IMR-90 (cell line): ENCODE results near the gene TMA7. TPM values are rescaled to one million over a fixed set of nuclear protein-coding genes. Genes with fewer than 3 reads are reported as not detected.

Source experiments
- ATAC-seq: fragments of 200-7000 bp; cut with Tn5 transposase; 2 replicates; pipeline ENCODE4 v1.9.1; 2020; ENCODE audit warnings: low read depth, mild to moderate bottlenecking, moderate library complexity
- BruUV-seq: library from RNA; stranded (reverse); fragments of 400-500 nt; replicated peaks from 2 replicates; lab custom pipeline; 2021; lab: Mats Ljungman, UMichigan
- CTCF ChIA-PET: fragments of 300-600 bp; formaldehyde crosslinking; extraction: SDS; loops from one replicate; lab custom pipeline; 2021; ENCODE audit warnings: antibody characterized with exemption; lab: Yijun Ruan, JAX
- POLR2A ChIA-PET: fragments of 300-600 bp; sonication (Branson Sonifier 250); formaldehyde crosslinking; loops from one replicate; lab custom pipeline; 2022; ENCODE audit warnings: antibody characterized with exemption; ENCODE audit not compliant: unreplicated experiment; lab: Charles Lee
- DNase-seq: peaks from one replicate; pipeline ENCODE4 v3.0.0; 2013
- H2AFZ ChIP-seq: replicated peaks from 2 replicates; pipeline ENCODE3; 2013; ENCODE audit warnings: low read length, mild to moderate bottlenecking; ENCODE audit not compliant: poor library complexity
- H2AK5ac ChIP-seq: 2 replicates; pipeline ENCODE4 v1.6.1; 2013; ENCODE audit warnings: low read depth, low read length, inconsistent platforms
- H2AK9ac ChIP-seq: replicated peaks from 2 replicates; pipeline ENCODE3; 2013; ENCODE audit warnings: mild to moderate bottlenecking, low read depth, low read length, moderate library complexity; ENCODE audit not compliant: poor library complexity
- H2BK120ac ChIP-seq: 2 replicates; pipeline ENCODE4 v1.6.1; 2013; ENCODE audit warnings: low read depth, low read length, inconsistent platforms
- H2BK15ac ChIP-seq: 3 replicates; pipeline ENCODE4 v1.6.1; 2013; ENCODE audit warnings: low read depth, low read length, inconsistent platforms
- H2BK20ac ChIP-seq: 2 replicates; pipeline ENCODE4 v1.6.1; 2013; ENCODE audit warnings: low read depth, mild to moderate bottlenecking, inconsistent platforms, low read length, moderate library complexity
- H2BK5ac ChIP-seq: 2 replicates; pipeline ENCODE4 v1.6.1; 2013; ENCODE audit warnings: mild to moderate bottlenecking, low read depth, low read length, inconsistent platforms; ENCODE audit not compliant: poor library complexity, severe bottlenecking
- H3K14ac ChIP-seq: replicated peaks from 2 replicates; pipeline ENCODE4 v1.6.1; 2013; ENCODE audit warnings: low read depth, low read length, inconsistent platforms
- H3K18ac ChIP-seq: 2 replicates; pipeline ENCODE4 v1.6.1; 2013; ENCODE audit warnings: low read depth, low read length, control low read depth
- H3K23ac ChIP-seq: 2 replicates; pipeline ENCODE4 v1.6.1; 2013; ENCODE audit warnings: low read depth, low read length, inconsistent platforms
- H3K27ac ChIP-seq: 2 replicates; pipeline ENCODE4 v1.5.1; 2013; ENCODE audit warnings: mild to moderate bottlenecking, control low read depth, low read length; ENCODE audit not compliant: insufficient read depth
- H3K27me3 ChIP-seq: 2 replicates; pipeline ENCODE4 v1.6.1; 2013; ENCODE audit warnings: low read length; ENCODE audit not compliant: control insufficient read depth, insufficient read depth
- H3K36me3 ChIP-seq: 2 replicates; pipeline ENCODE4 v1.6.1; 2013; ENCODE audit warnings: low read length, mixed read lengths; ENCODE audit not compliant: control insufficient read depth, insufficient read depth
- H3K4ac ChIP-seq: 2 replicates; pipeline ENCODE4 v1.6.1; 2013; ENCODE audit warnings: low read depth, low read length, inconsistent platforms
- H3K4me1 ChIP-seq: 2 replicates; pipeline ENCODE4 v1.6.1; 2013; ENCODE audit warnings: low read length, mixed read lengths; ENCODE audit not compliant: control insufficient read depth, insufficient read depth
- H3K4me2 ChIP-seq: 2 replicates; pipeline ENCODE4 v1.6.1; 2013; ENCODE audit warnings: low read depth, mild to moderate bottlenecking, control low read depth, low read length, moderate library complexity
- H3K4me3 ChIP-seq: 2 replicates; pipeline ENCODE4 v1.5.1; 2013; ENCODE audit warnings: low read depth, mild to moderate bottlenecking, control low read depth, low read length, moderate library complexity; ENCODE audit not compliant: insufficient read depth
- H3K56ac ChIP-seq: 2 replicates; pipeline ENCODE4 v1.6.1; 2013; ENCODE audit warnings: low read length, inconsistent platforms; ENCODE audit not compliant: insufficient read depth; ENCODE audit errors: extremely low read depth
- H3K79me1 ChIP-seq, 2 experiments: 2 replicates each; pipeline ENCODE4 v1.6.1; 2013; ENCODE audit warnings: low read length in 2 of 2, inconsistent platforms in 1 of 2, low read depth in 1 of 2
- H3K9ac ChIP-seq: 2 replicates; pipeline ENCODE4 v1.6.1; 2013; ENCODE audit warnings: low read depth, low read length, control low read depth
- H3K9me1 ChIP-seq: 2 replicates; pipeline ENCODE4 v1.6.1; 2013; ENCODE audit warnings: low read length, inconsistent platforms; ENCODE audit not compliant: insufficient read depth
- H3K9me3 ChIP-seq: 2 replicates; pipeline ENCODE4 v1.6.1; 2013; ENCODE audit warnings: low read length; ENCODE audit not compliant: control insufficient read depth, insufficient read depth
- H4K20me1 ChIP-seq: 2 replicates; pipeline ENCODE4 v1.6.1; 2013; ENCODE audit warnings: low read length, inconsistent platforms; ENCODE audit not compliant: insufficient read depth
- H4K5ac ChIP-seq: 2 replicates; pipeline ENCODE4 v1.6.1; 2013; ENCODE audit warnings: mild to moderate bottlenecking, low read depth, low read length, control low read depth
- H4K8ac ChIP-seq, 2 experiments: 2 replicates each; pipeline ENCODE4 v1.6.1; 2013; ENCODE audit warnings: low read depth in 2 of 2, low read length in 2 of 2, control low read depth in 1 of 2, inconsistent platforms in 1 of 2
- H4K91ac ChIP-seq: 2 replicates; pipeline ENCODE4 v1.6.1; 2013; ENCODE audit warnings: low read depth, low read length, inconsistent platforms; ENCODE audit not compliant: insufficient read depth
- BHLHE40 ChIP-seq: fragments of 150-350 bp; IDR thresholded peaks from 2 replicates; pipeline ENCODE4 v1.6.1; 2016; ENCODE audit warnings: mild to moderate bottlenecking, low read depth, low read length
- CEBPB ChIP-seq: IDR thresholded peaks from 2 replicates; pipeline ENCODE4 v1.6.1; 2012; ENCODE audit warnings: low read depth, low read length, improper control_type of control experiment
- CHD1 ChIP-seq: IDR thresholded peaks from 2 replicates; pipeline ENCODE4 v1.6.1; 2012; ENCODE audit warnings: low read depth, low read length, improper control_type of control experiment
- FOS ChIP-seq: fragments of 150-350 bp; IDR thresholded peaks from 2 replicates; pipeline ENCODE4 v1.6.1; 2016; ENCODE audit warnings: low read depth, low read length
- MAFK ChIP-seq: IDR thresholded peaks from 2 replicates; pipeline ENCODE4 v1.6.1; 2012; ENCODE audit warnings: low read depth, low read length, improper control_type of control experiment
- MXI1 ChIP-seq: IDR thresholded peaks from 2 replicates; pipeline ENCODE4 v1.6.1; 2012; ENCODE audit warnings: low read depth, mild to moderate bottlenecking, low read length, moderate library complexity, borderline replicate concordance
- POLR2A ChIP-seq: IDR thresholded peaks from 2 replicates; pipeline ENCODE4 v1.6.1; 2012; ENCODE audit warnings: mild to moderate bottlenecking, low read depth, low read length
- RAD21 ChIP-seq: IDR thresholded peaks from 2 replicates; pipeline ENCODE4 v1.6.1; 2012; ENCODE audit warnings: low read length, improper control_type of control experiment
- RCOR1 ChIP-seq: IDR thresholded peaks from 2 replicates; pipeline ENCODE4 v1.6.1; 2012; ENCODE audit warnings: mild to moderate bottlenecking, low read length, improper control_type of control experiment; ENCODE audit not compliant: insufficient replicate concordance
- RFX5 ChIP-seq: IDR thresholded peaks from 2 replicates; pipeline ENCODE4 v1.8.0; 2012; ENCODE audit warnings: low read depth, mild to moderate bottlenecking, low read length, moderate library complexity
- SMC3 ChIP-seq: fragments of 150-350 bp; IDR thresholded peaks from 2 replicates; pipeline ENCODE4 v1.6.1; 2016; ENCODE audit warnings: low read depth, mild to moderate bottlenecking, antibody characterized with exemption, low read length, moderate library complexity
- USF2 ChIP-seq: fragments of 150-350 bp; IDR thresholded peaks from 2 replicates; pipeline ENCODE4 v1.6.1; 2017; ENCODE audit warnings: mild to moderate bottlenecking, antibody characterized with exemption, low read length, low read depth
- WGBS, 2 experiments: methylation state at CpG; one replicate each; pipeline versions ENCODE4 v1.1.5 to v1.1.7; 2013; ENCODE audit warnings: missing lambda C conversion rate in 2 of 2; ENCODE audit not compliant: insufficient read length in 1 of 2; ENCODE audit errors: extremely low coverage in 2 of 2; 5-methylcytosine and 5-hydroxymethylcytosine counted together
- dilution Hi-C: fragments of 300-500 bp; cut with HindIII; formaldehyde crosslinking; loops from one replicate; pipeline ENCODE4 v1.14.3; 2018; ENCODE audit warnings: low sequenced_read_pairs; ENCODE audit not compliant: unreplicated experiment
- in situ Hi-C: fragments of 300-500 bp; cut with MboI; formaldehyde crosslinking; loops from 3 replicates; pipeline ENCODE4 v1.14.3; 2019; ENCODE audit warnings: low sequenced_read_pairs, inconsistent platforms, mixed read lengths
- intact Hi-C: fragments of 100-400 bp; cut with micrococcal nuclease; formaldehyde crosslinking; loops from 2 replicates; pipeline ENCODE4 v1.10.0; 2022
- polyA plus RNA-seq, 3 experiments: library from polyadenylated mRNA; depleted of rRNA; stranded (reverse); fragments of >200 nt; gene quantifications; 2 replicates each; pipeline ENCODE4 v1.2.3, GENCODE V29; 2012; ENCODE audit warnings: low replicate concordance in 1 of 3
- total RNA-seq: library from RNA; depleted of rRNA; stranded (reverse); fragments of >200 nt; gene quantifications from 2 replicates; pipeline ENCODE4 v1.2.3, GENCODE V29; 2012
- TF ChIP-seq, protein P1 (sequence below): conservative IDR thresholded peaks from 2 replicates; pipeline ENCODE4 v1.5.1; 2012; ENCODE audit warnings: mild to moderate bottlenecking, low read depth, low read length, improper control_type of control experiment
- TF ChIP-seq, protein P2 (sequence below): fragments of 150-350 bp; IDR thresholded peaks from 2 replicates; pipeline ENCODE4 v1.6.1; 2016; ENCODE audit warnings: low read depth, mild to moderate bottlenecking, low read length, moderate library complexity, borderline replicate concordance

TMA7 gene
- total and polyA plus RNA-seq, 2 of the 4 experiments (the other 2 are of a cell fraction), result 81.9 to 240 TPM

GRCh38 chr3:48419597-48419996, 20.5 kb upstream of the TMA7 start:
- POLR2A ChIA-PET, result no interaction called here
- Histone ChIP-seq H4K91ac (no peak overlapping the region), H3K4ac (no peak overlapping the region), H2BK120ac (no peak overlapping the region), H3K56ac (no peak overlapping the region), H3K9ac (no peak overlapping the region), H3K23ac (no peak overlapping the region), H4K20me1 (peaks cover 6% of the 10 kb centered on the region; the same call in 1 of the 2 replicates), H3K27me3 (no peaks in the 10 kb centered on the region), H3K4me2 (no peak overlapping the region), H2BK15ac (no peak overlapping the region), H3K36me3 (peaks cover 40% of the 10 kb centered on the region), H3K9me1 (no peaks in the 10 kb centered on the region), H2AK5ac (no peak overlapping the region), H3K79me1 (peaks cover 6 to 23% of the 10 kb centered on the region in 2 experiments; a peak in 3 of 4 replicates), H3K14ac (no peak overlapping the region), H4K8ac (no peak overlapping the region), H3K9me3 (no peaks in the 10 kb centered on the region), H2AK9ac (no peak overlapping the region), H3K4me1 (no peaks in the 10 kb centered on the region), H2BK20ac (no peak overlapping the region), H3K4me3 (no peak overlapping the region), H4K5ac (no peak overlapping the region), H2BK5ac (no peak overlapping the region), H3K27ac (no peak overlapping the region), H3K18ac (no peak overlapping the region), H2AFZ (no peak overlapping the region)
- 92% methylated on average over 2 of the region's 17 CpGs; no CpG with 5 or more reads in 1 of the 2 experiments for WGBS, 2 experiments
- no TSS peak for BruUV-seq
- CTCF ChIA-PET, result interaction anchor here (1.3 kb wide), 1 partner anchor 16 kb away, joined by 4 read pairs; no protein-coding TSS in a partner anchor
- no peak for TF ChIP-seq FOS
- no peak for TF ChIP-seq CEBPB
- TF ChIP-seq, protein P1, sequence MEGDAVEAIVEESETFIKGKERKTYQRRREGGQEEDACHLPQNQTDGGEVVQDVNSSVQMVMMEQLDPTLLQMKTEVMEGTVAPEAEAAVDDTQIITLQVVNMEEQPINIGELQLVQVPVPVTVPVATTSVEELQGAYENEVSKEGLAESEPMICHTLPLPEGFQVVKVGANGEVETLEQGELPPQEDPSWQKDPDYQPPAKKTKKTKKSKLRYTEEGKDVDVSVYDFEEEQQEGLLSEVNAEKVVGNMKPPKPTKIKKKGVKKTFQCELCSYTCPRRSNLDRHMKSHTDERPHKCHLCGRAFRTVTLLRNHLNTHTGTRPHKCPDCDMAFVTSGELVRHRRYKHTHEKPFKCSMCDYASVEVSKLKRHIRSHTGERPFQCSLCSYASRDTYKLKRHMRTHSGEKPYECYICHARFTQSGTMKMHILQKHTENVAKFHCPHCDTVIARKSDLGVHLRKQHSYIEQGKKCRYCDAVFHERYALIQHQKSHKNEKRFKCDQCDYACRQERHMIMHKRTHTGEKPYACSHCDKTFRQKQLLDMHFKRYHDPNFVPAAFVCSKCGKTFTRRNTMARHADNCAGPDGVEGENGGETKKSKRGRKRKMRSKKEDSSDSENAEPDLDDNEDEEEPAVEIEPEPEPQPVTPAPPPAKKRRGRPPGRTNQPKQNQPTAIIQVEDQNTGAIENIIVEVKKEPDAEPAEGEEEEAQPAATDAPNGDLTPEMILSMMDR, result no peak
- TF ChIP-seq SMC3, result no peak
- TF ChIP-seq RAD21, result no peak
- TF ChIP-seq POLR2A, result no peak
- no peak for TF ChIP-seq RCOR1
- no peak for TF ChIP-seq MXI1
- TF ChIP-seq RFX5, result no peak
- TF ChIP-seq MAFK, result no peak
- TF ChIP-seq BHLHE40, result no peak
- TF ChIP-seq, protein P2, sequence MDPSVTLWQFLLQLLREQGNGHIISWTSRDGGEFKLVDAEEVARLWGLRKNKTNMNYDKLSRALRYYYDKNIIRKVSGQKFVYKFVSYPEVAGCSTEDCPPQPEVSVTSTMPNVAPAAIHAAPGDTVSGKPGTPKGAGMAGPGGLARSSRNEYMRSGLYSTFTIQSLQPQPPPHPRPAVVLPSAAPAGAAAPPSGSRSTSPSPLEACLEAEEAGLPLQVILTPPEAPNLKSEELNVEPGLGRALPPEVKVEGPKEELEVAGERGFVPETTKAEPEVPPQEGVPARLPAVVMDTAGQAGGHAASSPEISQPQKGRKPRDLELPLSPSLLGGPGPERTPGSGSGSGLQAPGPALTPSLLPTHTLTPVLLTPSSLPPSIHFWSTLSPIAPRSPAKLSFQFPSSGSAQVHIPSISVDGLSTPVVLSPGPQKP, result no peak
- no peak for TF ChIP-seq USF2
- no peak for TF ChIP-seq CHD1
- intact Hi-C loops (no loop called here), dilution Hi-C loops (no loop called here), in situ Hi-C loops (no loop called here)
- DNase-seq, result no peak
- no peak for ATAC-seq
